ENCODE data around the gene TRIM24.

TRIM24 gene

DNA sequence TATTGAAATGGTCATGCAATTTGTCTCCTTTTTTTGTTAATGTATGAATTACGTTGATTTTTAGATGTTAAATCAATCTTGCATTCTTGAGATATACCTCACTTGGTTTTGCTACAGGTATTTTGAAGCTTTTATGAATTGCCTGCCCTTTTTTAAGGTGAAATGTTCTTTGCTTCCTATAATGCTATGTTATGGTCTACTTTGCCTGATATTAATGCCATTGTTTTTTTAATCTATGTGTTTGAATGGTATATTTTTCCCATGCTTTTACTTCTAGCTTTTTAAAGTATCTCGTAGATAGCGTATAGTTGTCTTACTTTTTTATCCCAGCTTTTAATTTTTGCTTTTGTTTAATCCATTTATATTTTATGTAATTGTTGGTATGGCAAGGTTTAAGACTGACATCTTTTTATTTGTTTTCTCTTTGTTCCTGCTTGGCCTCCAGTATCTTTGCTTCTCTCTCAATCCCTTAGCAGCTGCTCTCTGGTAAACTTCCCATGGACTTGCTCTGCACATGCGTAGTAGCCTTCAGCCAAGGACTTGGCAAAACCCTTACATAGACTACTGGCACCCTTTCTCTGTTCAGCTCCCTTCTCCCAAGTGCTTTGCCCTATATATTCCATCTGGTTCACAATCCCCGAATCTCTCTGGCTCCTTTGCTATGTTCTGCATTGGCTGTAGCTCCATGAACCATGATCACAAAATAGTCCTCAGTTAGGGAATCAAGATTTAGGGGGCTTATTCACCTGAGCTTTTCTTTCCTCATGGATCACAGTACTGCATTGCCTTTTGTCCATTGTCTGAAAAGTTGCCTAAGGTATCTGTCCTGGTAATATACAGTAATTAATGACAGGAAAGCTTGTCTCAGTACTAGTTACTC lies 8.4 kb downstream of the TRIM24 start:
- DNase-seq (ENCODE audit: extremely low read depth, low read depth): no peak
- TF ChIP-seq CTCF (IDR thresholded peaks at IDR 0.05; ENCODE audit: low read depth, low read length): no peak

DNA sequence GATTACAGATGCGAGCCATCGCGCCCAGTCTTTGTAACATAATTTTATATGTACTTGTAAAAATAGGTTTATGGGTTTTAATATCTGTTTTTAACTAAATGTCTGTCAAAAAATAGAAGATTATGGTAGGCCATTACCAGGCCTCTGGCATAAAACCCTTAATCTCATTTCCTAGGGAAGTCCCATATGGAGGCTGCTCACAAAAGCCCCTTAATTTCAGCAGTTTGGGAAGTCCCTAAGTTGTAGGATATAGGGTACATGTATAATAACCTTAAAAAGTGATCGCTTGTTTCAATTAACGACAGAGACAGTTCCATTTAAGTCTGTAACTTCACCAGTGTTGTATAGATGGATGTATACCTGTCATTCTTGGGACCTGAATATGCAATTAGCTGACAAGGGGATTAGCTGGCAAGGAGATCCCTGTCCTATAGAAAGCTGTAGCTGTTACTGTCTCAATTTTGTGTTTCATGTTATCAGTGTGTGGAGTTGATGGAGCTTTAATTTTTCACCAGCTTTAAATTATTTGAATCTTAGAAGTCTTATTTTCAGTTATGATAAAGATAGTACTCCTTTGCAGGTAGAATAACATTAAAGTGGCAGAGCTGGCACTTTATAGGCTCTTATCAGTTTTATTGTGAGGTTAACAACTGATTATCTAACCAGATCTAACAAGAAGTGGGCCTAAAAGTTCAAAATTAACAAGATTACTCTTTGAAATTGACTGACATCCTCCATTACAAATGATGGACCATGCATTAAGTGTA lies 10.5 kb downstream of the TRIM24 start:
- DNase-seq (ENCODE audit: extremely low read depth, low read depth): no peak
- TF ChIP-seq CTCF (IDR thresholded peaks at IDR 0.05; ENCODE audit: low read depth, low read length): no peak

DNA sequence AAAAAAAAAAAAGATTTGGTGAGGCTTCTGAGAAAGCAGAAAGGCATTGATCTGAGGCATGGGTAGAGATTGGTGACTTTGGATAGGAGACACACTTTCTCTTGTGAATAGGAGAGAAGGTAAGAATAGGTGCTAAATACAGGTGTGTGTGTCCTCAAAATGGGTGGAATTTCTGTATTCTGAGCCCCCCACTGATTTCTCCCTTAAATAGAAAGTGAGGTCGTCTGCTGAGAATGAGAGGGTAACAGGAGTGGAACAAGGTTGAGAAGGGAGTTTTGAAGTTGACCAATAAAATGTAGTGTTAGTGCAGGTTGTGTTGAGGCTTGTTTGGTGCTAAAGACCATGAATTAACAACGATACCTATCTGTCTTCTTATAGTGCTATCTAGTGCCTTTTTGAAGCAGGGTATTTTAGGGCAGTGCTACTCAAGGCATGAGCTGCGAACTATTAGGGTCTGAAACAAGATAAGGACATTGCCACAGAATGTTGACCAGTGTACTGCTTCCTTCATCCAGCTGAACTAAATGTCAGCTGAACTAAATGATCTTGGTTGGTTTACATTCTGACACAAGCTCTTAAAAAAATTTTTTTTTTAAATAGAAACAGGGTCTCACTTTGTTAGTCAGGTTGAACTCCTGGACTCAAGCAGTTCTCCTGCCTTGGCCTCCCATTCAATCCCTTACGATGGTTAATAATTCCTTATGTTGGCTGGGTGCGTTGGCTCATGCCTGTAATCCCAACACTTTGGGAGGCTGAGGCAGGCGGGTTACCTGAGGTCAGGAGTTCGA lies 12.4 kb downstream of the TRIM24 start:
- no peak for TF ChIP-seq CTCF (IDR thresholded peaks at IDR 0.05; ENCODE audit: low read depth, low read length)

DNA sequence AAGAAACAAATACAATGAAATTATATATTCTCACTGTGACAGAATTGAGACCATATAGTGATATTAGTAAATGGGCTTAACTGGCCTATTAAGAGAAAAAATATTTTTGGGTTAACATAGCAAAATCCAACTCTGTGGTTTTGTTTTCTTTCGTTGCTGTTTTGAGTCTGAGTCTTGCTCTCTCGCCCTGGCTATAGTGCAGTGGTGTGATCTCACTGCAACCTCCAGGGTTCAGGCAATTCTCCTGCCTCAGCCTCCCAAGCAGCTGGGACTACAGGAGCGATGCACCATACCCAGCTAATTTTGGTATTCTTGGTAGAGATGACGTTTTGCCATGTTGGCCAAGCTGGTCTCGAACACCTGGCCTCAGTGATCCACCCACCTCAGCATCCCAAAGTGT lies 15.3 kb downstream of the TRIM24 start:
- no peak for TF ChIP-seq CTCF (IDR thresholded peaks at IDR 0.05; ENCODE audit: low read depth, low read length)
- no peak for DNase-seq (ENCODE audit: extremely low read depth, low read depth)

More for the DNA sequence above, 12.4 kb downstream of the TRIM24 start:
- DNase-seq (ENCODE audit: extremely low read depth, low read depth): no peak

DNA sequence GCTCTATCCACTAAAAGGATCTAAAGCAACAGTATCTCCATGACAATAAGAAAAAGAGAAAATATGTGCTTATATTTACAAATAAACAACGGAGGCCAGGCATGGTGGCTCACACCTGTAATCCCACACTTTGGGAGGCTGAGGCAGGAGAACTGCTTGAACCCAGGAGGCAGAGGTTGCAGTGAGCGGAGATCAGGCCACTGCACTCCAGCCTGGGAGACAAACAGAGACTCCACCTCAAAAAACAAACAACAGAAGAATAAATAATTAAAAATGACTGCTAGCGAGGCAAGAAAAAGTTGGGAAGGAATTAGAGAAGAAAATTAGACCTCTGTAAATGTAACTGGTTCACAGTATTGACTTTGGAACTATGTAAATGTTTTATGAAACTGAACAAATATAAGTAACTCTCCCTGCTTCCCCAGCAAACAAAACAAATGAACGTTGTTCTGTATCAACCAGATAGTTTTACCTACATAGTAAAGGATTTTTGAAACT lies 17.1 kb downstream of the TRIM24 start:
- no peak for DNase-seq (ENCODE audit: extremely low read depth, low read depth)
- TF ChIP-seq CTCF (IDR thresholded peaks at IDR 0.05; ENCODE audit: low read depth, low read length): no peak

- no peak for TF ChIP-seq CTCF (IDR thresholded peaks at IDR 0.05; ENCODE audit: low read depth, low read length)
- no peak for DNase-seq (ENCODE audit: extremely low read depth, low read depth)
Observed at GRCh38 chr7:138477581-138477980, 17.5 kb downstream of the TRIM24 start.
